ENCODE results near the gene RELA. TPM values are rescaled to one million over a fixed set of nuclear protein-coding genes. Genes with fewer than 3 reads are reported as not detected.
"Not testable (repeated sequence)": the region's sequence is repeated elsewhere in the genome, so short reads cannot be mapped to it uniquely, and the experiment has no call there.

The RELA gene
- total RNA-seq, 2 donors from 2014 or later, result 81.7 to 97.8 TPM

- DNase-seq (ENCODE audit: low spot score in 2 of 2) (no peak), ATAC-seq (no peak)
- no peak overlapping the region for H3K27ac Mint-ChIP-seq
- H3K9me3 Mint-ChIP-seq, result no peaks in the 10 kb centered on the region
- H3K36me3 Mint-ChIP-seq, result no peaks in the 10 kb centered on the region
Measured at GRCh38 chr11:65685981-65686380, 23.3 kb upstream of the RELA start.

- H3K36me3 Mint-ChIP-seq, H3K27ac Mint-ChIP-seq, ATAC-seq: not testable (repeated sequence)
Measured at GRCh38 chr11:65683480-65683879, 20.8 kb upstream of the RELA start.

GRCh38 chr11:65680192-65680743 lies 17.6 kb upstream of the RELA start:
- Mint-ChIP-seq H3K27ac (no peak overlapping the region), H3K9me3 (no peaks in the 10 kb centered on the region), H3K36me3 (no peaks in the 10 kb centered on the region)
- no peak for ATAC-seq
- no peak for DNase-seq (ENCODE audit: low spot score in 2 of 2)

More at GRCh38 chr11:65683480-65683879, 20.8 kb upstream of the RELA start:
- not testable (repeated sequence) for H3K9me3 Mint-ChIP-seq; DNase-seq (ENCODE audit: low spot score in 2 of 2)

GRCh38 chr11:65672982-65673381 lies 10.3 kb upstream of the RELA start:
- no peak for ATAC-seq
- Mint-ChIP-seq H3K36me3 (no peaks in the 10 kb centered on the region), H3K9me3 (no peaks in the 10 kb centered on the region), H3K27ac (no peak overlapping the region)
- no peak for DNase-seq (ENCODE audit: low spot score in 2 of 2)

- DNase-seq (ENCODE audit: low spot score in 2 of 2) (no peak), ATAC-seq (peak; percentile 55 to 63)
- Mint-ChIP-seq H3K27ac (no peak overlapping the region), H3K36me3 (no peaks in the 10 kb centered on the region), H3K9me3 (no peaks in the 10 kb centered on the region)
Measured at GRCh38 chr11:65672180-65672860, 9.6 kb upstream of the RELA start.

GRCh38 chr11:65663639-65664200 lies 1.0 kb upstream of the RELA start:
- ATAC-seq (peak; percentile 43 to 56), DNase-seq (ENCODE audit: low spot score in 2 of 2) (peak in 1 of 2 donors; percentile 55)
- H3K36me3 Mint-ChIP-seq, result peaks cover 0 to 19% of the 10 kb centered on the region in 2 donors

GRCh38 chr11:65662247-65662798 lies 393 bp downstream of the RELA start:
- ATAC-seq (peak in 1 of 2 donors; percentile 30), DNase-seq (ENCODE audit: low spot score in 2 of 2) (no peak)
- Mint-ChIP-seq H3K9me3 (no peaks in the 10 kb centered on the region), H3K27ac (peak overlapping the region; percentile 79 to 82), H3K36me3 (peaks cover 4 to 27% of the 10 kb centered on the region in 2 donors)

More at GRCh38 chr11:65663639-65664200, 1.0 kb upstream of the RELA start:
- Mint-ChIP-seq H3K27ac (peak overlapping the region; percentile 91 to 97), H3K9me3 (no peaks in the 10 kb centered on the region)

- no peak for ATAC-seq
- H3K9me3 Mint-ChIP-seq, result no peaks in the 10 kb centered on the region
- peak overlapping the region; percentile 79 to 82 for H3K27ac Mint-ChIP-seq
- H3K36me3 Mint-ChIP-seq, result peaks cover 6 to 32% of the 10 kb centered on the region in 2 donors
- peak in 1 of 2 donors; percentile 61 for DNase-seq (ENCODE audit: low spot score in 2 of 2)
Measured at GRCh38 chr11:65661599-65662246, 993 bp downstream of the RELA start.

GRCh38 chr11:65660908-65661307 lies 1.8 kb downstream of the RELA start:
- H3K36me3 Mint-ChIP-seq, result peaks cover 12 to 32% of the 10 kb centered on the region in 2 donors
- ATAC-seq; DNase-seq (ENCODE audit: low spot score in 2 of 2); H3K9me3 Mint-ChIP-seq: not testable (repeated sequence)
- H3K27ac Mint-ChIP-seq, result peak overlapping the region; percentile 79 to 83

GRCh38 chr11:65660038-65660437 lies 2.7 kb downstream of the RELA start:
- H3K9me3 Mint-ChIP-seq, result no peaks in the 10 kb centered on the region
- peaks cover 12 to 32% of the 10 kb centered on the region in 2 donors for H3K36me3 Mint-ChIP-seq
- ATAC-seq, result no peak
- H3K27ac Mint-ChIP-seq, result peak overlapping the region; percentile 79 to 83
- no peak for DNase-seq (ENCODE audit: low spot score in 2 of 2)

GRCh38 chr11:65658174-65659021 lies 4.3 kb downstream of the RELA start:
- no peaks in the 10 kb centered on the region for H3K9me3 Mint-ChIP-seq
- peak overlapping the region; percentile 80 to 83 for H3K27ac Mint-ChIP-seq
- DNase-seq (ENCODE audit: low spot score in 2 of 2), result no peak
- no peak for ATAC-seq
- peaks cover 12 to 32% of the 10 kb centered on the region in 2 donors for H3K36me3 Mint-ChIP-seq

- peaks cover 12 to 32% of the 10 kb centered on the region in 2 donors for H3K36me3 Mint-ChIP-seq
- H3K9me3 Mint-ChIP-seq, result no peaks in the 10 kb centered on the region
- no peak for ATAC-seq
- H3K27ac Mint-ChIP-seq, result peak overlapping the region; percentile 69 to 77
- DNase-seq (ENCODE audit: low spot score in 2 of 2), result no peak
Measured at GRCh38 chr11:65657426-65657825, 5.3 kb downstream of the RELA start.

GRCh38 chr11:65655570-65656332 lies 7.0 kb downstream of the RELA start:
- Mint-ChIP-seq H3K36me3 (peaks cover 12 to 32% of the 10 kb centered on the region in 2 donors), H3K9me3 (no peaks in the 10 kb centered on the region)
- ATAC-seq, result no peak

GRCh38 chr11:65654375-65655349 lies 8.1 kb downstream of the RELA start:
- DNase-seq (ENCODE audit: low spot score in 2 of 2), result no peak
- no peak for ATAC-seq
- peaks cover 12 to 23% of the 10 kb centered on the region in 2 donors for H3K36me3 Mint-ChIP-seq
- H3K9me3 Mint-ChIP-seq, result no peaks in the 10 kb centered on the region
- H3K27ac Mint-ChIP-seq, result peak overlapping the region; percentile 2 to 96

More at GRCh38 chr11:65655570-65656332, 7.0 kb downstream of the RELA start:
- no peak for DNase-seq (ENCODE audit: low spot score in 2 of 2)
- peak overlapping the region; percentile 70 to 77 for H3K27ac Mint-ChIP-seq
